Muscle of arm (tissue), 14 donors: ENCODE data around the gene USP16. TPM values are rescaled to one million over a fixed set of nuclear protein-coding genes. Genes with fewer than 3 reads are reported as not detected.
"Not testable (repeated sequence)": the region's sequence is repeated elsewhere in the genome, so short reads cannot be mapped to it uniquely, and the experiment has no call there.

Experiments used
- DNase-seq: peaks from one replicate; pipeline ENCODE4 v3.0.0-alpha.2; 2013
- long read RNA-seq, 11 donors: transcript quantifications; one replicate each; lab custom pipeline, GENCODE V29; 2026
- polyA plus RNA-seq, 12 donors: library from polyadenylated mRNA; unstranded; fragments of 120-200 nt; gene quantifications; one replicate each; pipeline ENCODE4 v1.2.1, GENCODE V29; 2013; ENCODE audit not compliant: insufficient read length in 12 of 12

USP16 gene
- 10 to 100 TPM in 11 of 12 donors, not detected in 1; 38.9 to 64.5 (median 49.3) TPM for polyA plus RNA-seq
- long read RNA-seq, donor 1, partial matches to known transcripts = 5 of 7 reads
- long read RNA-seq, donor 1, other reads (novel, unspliced or antisense) = 0 of 7 reads
- long read RNA-seq, donor 2, partial matches to known transcripts = 6 of 10 reads
- long read RNA-seq, donor 2, other reads (novel, unspliced or antisense) = 0 of 10 reads
- long read RNA-seq, donor 3 = 0 reads
- long read RNA-seq, donor 4, partial matches to known transcripts = 102 of 105 reads
- long read RNA-seq, donor 4, other reads (novel, unspliced or antisense) = 0 of 105 reads
- long read RNA-seq, donor 5, partial matches to known transcripts = 201 of 325 reads
- long read RNA-seq, donor 5, other reads (novel, unspliced or antisense) = 122 of 325 reads
- long read RNA-seq, donor 6, partial matches to known transcripts = 190 of 191 reads
- long read RNA-seq, donor 6, other reads (novel, unspliced or antisense) = 0 of 191 reads
- long read RNA-seq, donor 7 = 0 reads
- long read RNA-seq, donor 8, partial matches to known transcripts = 0 of 6 reads
- long read RNA-seq, donor 8, other reads (novel, unspliced or antisense) = 0 of 6 reads
- long read RNA-seq, donor 9, partial matches to known transcripts = 0 of 1 reads
- long read RNA-seq, donor 9, other reads (novel, unspliced or antisense) = 0 of 1 reads
- long read RNA-seq, donor 10, partial matches to known transcripts = 157 of 226 reads
- long read RNA-seq, donor 10, other reads (novel, unspliced or antisense) = 64 of 226 reads
- long read RNA-seq, donor 11, partial matches to known transcripts = 5 of 9 reads
- long read RNA-seq, donor 11, other reads (novel, unspliced or antisense) = 0 of 9 reads

- peak; percentile 100 for DNase-seq
These were observed at the start of gene USP16 for GRCh38 chr21:29024474-29025327. Gene USP16 (plus strand): TSS chr21:29024668. CDS start chr21:29027914, 3,246 bp downstream.

DNA sequence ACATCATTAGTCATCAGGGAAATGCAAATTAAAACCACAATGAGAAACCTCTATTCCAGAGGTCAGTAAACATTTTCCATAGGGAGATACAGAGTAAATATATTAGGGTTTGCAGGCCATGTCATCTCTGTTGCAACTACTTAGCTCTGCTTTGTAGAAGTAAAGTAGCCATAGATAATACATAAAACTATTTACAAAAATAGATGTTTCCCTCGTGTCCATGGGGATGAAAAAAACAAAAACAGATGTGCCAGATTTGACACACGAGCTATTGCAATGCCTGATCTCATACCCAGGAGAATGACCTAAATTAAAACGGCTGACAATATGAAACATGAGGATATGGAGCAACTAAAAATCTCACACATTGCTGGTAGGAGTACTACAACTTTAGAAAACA lies 49.1 kb upstream of the USP16 start:
- DNase-seq = peak; percentile 52

DNA sequence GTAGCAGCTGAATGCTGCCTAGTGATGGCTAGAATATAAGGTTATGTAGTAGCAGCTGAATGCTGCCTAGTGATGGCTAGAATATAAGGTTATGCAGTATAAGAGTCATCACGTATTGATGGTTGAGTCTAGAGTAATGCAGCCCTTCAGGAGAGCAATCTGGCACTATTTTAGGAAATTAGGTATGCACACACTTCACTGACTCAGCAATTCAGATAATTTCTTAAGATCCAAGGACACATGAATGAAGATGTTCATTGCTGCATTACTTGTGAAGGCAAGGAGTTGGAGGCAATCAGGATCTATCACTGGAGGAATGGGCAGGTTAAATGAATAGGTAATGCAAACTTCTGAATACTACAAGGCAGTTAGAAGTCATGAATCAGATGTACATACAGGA lies 45.4 kb upstream of the USP16 start:
- no peak for DNase-seq

- no peak for DNase-seq
These were observed 41.8 kb upstream of the USP16 start for GRCh38 chr21:28982637-28983036.

- DNase-seq = no peak
These were observed 37.8 kb upstream of the USP16 start for GRCh38 chr21:28986677-28987076.

- DNase-seq = not testable (repeated sequence)
These were observed 36.3 kb upstream of the USP16 start for GRCh38 chr21:28988146-28988545.

- DNase-seq = no peak
These were observed 32.5 kb upstream of the USP16 start for GRCh38 chr21:28991861-28992525.

- peak; percentile 100 for DNase-seq
These were observed 31.8 kb upstream of the USP16 start, which contains the start of gene LTN1 for GRCh38 chr21:28992526-28993292. Gene LTN1 (minus strand): TSS chr21:28992877. CDS start chr21:28992805, 72 bp downstream.

DNA sequence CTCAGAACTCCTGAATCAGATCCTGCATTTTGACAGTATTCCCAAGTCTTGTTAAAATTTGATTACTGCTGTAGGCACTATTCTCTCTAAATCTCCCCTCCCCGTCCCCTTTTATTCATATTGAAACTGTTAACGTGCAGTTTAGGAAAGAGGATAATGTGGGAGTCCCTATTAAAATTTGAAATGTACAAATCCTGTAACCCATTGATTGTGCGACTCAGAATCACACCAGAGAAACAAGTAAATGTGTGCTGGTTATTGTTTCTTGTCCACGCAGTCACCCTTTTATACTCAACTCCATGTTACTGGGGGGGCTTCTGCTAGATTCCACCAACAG lies 31.2 kb upstream of the USP16 start:
- no peak for DNase-seq

DNA sequence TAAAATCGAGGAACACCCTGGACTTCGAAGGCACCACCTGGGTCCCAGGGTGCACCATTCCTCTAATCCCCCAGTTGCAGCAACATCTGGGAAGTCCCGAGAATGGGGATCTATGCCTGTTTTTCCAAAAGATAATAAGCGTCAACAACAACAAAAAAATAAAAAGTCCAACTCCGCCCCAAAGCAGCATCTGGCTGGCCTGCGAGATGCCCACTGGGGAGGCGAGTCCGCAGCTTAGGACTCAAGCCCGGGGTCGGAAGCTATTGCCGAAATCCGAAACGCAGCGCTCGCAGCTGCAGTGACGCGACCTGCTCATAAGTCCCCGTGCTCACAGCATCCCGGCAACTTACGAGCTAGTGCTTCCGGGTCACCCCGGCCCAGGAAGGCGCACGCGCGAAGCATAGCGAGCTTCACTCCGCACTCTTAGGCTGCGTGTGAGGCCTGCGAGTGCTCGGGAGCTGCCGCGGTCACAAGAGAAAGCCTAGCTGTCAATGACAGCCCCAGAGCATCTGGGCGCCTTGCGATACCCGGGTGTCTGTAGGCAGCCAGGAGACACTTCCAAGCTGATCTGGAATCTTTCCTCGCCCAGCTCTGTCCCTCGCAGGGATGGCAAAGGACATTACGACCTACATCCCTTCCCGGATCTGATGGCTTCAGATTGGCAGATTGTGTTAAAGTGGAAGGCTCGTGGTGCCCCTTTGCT lies 21.9 kb upstream of the USP16 start:
- DNase-seq = peak; percentile 97

DNA sequence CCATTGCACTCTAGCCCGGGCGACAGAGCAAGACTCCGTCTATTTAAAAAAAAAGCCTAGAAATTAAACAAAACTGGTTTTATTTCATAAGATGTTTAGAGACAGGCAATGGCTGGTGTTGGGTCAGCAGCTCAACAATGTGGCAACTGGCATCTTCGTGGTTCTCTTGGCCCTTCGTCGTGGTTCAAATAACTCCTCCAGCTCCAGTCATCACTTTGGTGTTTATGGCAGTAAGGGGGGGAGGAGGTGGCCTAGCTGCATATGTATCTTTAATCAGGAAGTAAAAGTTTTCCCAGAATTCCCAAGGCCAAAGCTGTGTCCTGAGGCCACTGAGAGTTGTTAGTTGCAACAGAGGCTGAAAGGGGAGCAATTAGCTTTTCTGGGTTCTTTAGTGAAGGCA lies 18.8 kb upstream of the USP16 start:
- DNase-seq = no peak

DNA sequence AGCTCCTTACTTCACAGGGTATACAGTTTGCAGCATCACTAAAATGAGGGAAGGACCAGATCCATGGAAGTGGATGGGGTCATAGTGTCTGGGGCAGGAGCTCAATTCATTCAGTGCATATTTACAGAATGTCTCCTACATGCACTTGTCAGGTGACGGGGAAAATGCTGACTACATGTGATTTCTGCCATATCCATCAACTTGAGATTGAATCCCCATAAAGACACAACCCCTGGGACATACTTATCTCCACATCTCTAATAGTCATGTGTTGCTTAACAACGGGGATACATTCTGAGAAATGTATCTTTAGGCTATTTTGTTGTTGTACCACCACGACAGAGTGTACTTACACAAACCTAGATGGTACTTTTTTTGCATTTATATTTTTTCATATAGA lies 17.3 kb upstream of the USP16 start:
- DNase-seq = no peak

- DNase-seq = no peak
These were observed 16.7 kb upstream of the USP16 start for GRCh38 chr21:29007810-29008209.

DNA sequence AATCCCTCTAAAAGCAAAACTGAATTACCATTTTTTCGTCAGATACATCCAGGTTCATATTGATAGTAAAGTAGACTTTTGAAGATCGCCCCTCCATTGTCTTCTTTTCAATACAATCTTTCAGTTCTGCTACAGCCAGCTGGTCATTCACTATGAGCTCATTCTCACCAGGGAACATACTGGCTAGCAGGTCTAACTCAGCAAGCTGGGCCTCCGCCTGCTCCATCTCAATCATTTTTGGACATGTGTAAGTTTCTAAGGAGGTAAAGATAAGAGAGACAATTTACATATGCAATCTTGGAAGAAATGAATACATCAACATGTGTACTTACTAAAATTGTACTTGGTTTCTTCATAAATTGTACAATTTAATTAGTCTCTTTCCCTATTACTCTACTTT lies 16.1 kb upstream of the USP16 start:
- DNase-seq = no peak

DNA sequence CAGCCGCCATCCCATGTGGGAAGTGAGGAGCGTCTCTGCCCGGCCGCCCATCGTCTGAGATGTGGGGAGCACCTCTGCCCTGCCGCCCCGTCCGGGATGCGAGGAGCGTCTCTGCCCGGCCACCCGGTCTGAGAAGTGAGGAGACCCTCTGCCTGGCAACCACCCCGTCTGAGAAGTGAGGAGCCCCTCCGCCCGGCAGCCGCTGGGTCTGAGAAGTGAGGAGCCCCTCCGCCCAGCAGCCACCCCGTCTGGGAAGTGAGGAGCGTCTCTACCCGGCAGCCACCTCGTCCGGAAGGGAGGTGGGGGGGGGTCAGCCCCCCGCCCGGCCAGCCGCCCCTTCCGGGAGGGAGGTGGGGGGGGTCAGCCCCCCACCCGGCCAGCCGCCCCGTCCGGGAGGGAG lies 13.2 kb upstream of the USP16 start:
- not testable (repeated sequence) for DNase-seq

DNA sequence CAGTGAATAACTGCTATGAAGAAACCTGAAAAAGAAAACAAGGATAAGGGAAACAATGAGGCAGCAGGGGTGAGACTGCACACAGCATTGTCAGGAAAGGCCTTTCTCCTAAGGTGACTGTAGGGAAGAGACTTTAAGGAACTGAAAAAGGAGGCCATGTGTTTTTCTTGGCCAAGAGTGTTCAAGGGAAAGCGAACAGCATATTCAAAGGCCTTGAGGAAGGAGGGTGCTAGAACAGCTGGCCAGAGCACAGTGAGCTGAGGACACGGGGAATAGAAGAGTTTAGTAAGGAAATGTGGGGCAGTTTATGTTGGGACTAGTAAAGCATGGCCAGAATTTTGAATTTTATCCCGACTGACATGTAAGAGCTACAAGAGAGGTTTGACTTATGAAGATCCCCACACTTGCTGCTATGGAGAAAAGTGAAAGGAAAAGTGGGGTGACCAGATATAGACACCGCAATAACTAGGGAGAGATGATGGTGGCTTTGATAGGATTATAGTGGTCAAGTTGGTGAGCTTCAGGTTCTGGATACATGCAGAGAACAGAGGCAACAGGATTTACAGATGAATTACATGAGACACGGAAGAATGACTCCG lies 6.7 kb upstream of the USP16 start:
- DNase-seq = no peak

- no peak for DNase-seq
These were observed 5.9 kb upstream of the USP16 start for GRCh38 chr21:29018540-29018939.

GRCh38 chr21:29022166-29022565 lies 2.3 kb upstream of the USP16 start:
- DNase-seq = no peak

- DNase-seq = no peak
These were observed 853 bp downstream of the USP16 start for GRCh38 chr21:29025328-29025713.
